Measurements from ENCODE around the gene VEPH1.

The VEPH1 gene

GRCh38 chr3:157398598-157398997 is 104.6 kb downstream of the VEPH1 start:
- Histone ChIP-seq H3K27ac (ENCODE audit: insufficient read depth, low read length, poor library complexity, severe bottlenecking) (no peak overlapping the region), H3K4me1 (ENCODE audit: control insufficient read depth, insufficient read depth, low read length, poor library complexity, severe bottlenecking) (no peaks in the 10 kb centered on the region), H3K9me3 (ENCODE audit: control insufficient read depth, low read length) (no peaks in the 10 kb centered on the region), H3K36me3 (ENCODE audit: control insufficient read depth, insufficient read depth, low read length) (no peaks in the 10 kb centered on the region), H3K4me3 (ENCODE audit: insufficient read depth, low read depth, low read length, poor library complexity, severe bottlenecking) (no peak overlapping the region), H3K27me3 (replicated peaks; ENCODE audit: control insufficient read depth, insufficient read depth, low read length, poor library complexity, severe bottlenecking) (no peaks in the 10 kb centered on the region)
- no peak for DNase-seq

- Histone ChIP-seq H3K9me3 (ENCODE audit: control insufficient read depth, low read length) (no peaks in the 10 kb centered on the region), H3K27me3 (replicated peaks; ENCODE audit: control insufficient read depth, insufficient read depth, low read length, poor library complexity, severe bottlenecking) (no peaks in the 10 kb centered on the region), H3K27ac (ENCODE audit: insufficient read depth, low read length, poor library complexity, severe bottlenecking) (no peak overlapping the region), H3K4me1 (ENCODE audit: control insufficient read depth, insufficient read depth, low read length, poor library complexity, severe bottlenecking) (no peaks in the 10 kb centered on the region), H3K36me3 (ENCODE audit: control insufficient read depth, insufficient read depth, low read length) (no peaks in the 10 kb centered on the region), H3K4me3 (ENCODE audit: insufficient read depth, low read depth, low read length, poor library complexity, severe bottlenecking) (no peak overlapping the region)
- DNase-seq: no peak
Observed at GRCh38 chr3:157394411-157394810, 108.8 kb downstream of the VEPH1 start.

- Histone ChIP-seq H3K4me3 (ENCODE audit: insufficient read depth, low read depth, low read length, poor library complexity, severe bottlenecking) (no peak overlapping the region), H3K9me3 (ENCODE audit: control insufficient read depth, low read length) (no peaks in the 10 kb centered on the region), H3K27ac (ENCODE audit: insufficient read depth, low read length, poor library complexity, severe bottlenecking) (no peak overlapping the region), H3K4me1 (ENCODE audit: control insufficient read depth, insufficient read depth, low read length, poor library complexity, severe bottlenecking) (no peaks in the 10 kb centered on the region), H3K36me3 (ENCODE audit: control insufficient read depth, insufficient read depth, low read length) (no peaks in the 10 kb centered on the region), H3K27me3 (replicated peaks; ENCODE audit: control insufficient read depth, insufficient read depth, low read length, poor library complexity, severe bottlenecking) (no peaks in the 10 kb centered on the region)
- DNase-seq: no peak
Observed at GRCh38 chr3:157393113-157393512, 110.1 kb downstream of the VEPH1 start.

DNA sequence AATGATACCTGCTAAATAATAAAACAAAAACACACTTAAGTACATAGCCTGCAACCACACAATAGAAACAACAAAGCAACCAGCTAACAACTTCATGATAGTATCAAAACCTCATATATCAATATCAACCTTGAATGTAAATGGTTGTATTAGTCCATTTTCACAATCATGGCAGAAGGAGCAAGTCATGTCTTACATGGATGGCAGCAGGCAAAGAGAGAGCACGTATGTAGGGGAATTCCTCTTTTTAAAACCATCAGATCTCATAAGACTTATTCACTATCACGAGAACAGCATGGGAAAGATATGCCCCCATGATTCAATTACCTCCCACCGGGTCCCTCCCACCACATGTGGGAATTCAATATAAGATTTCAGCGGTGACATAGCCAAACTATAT is 111.1 kb downstream of the VEPH1 start:
- Histone ChIP-seq H3K4me3 (ENCODE audit: insufficient read depth, low read depth, low read length, poor library complexity, severe bottlenecking) (no peak overlapping the region), H3K36me3 (ENCODE audit: control insufficient read depth, insufficient read depth, low read length) (no peaks in the 10 kb centered on the region)

DNA sequence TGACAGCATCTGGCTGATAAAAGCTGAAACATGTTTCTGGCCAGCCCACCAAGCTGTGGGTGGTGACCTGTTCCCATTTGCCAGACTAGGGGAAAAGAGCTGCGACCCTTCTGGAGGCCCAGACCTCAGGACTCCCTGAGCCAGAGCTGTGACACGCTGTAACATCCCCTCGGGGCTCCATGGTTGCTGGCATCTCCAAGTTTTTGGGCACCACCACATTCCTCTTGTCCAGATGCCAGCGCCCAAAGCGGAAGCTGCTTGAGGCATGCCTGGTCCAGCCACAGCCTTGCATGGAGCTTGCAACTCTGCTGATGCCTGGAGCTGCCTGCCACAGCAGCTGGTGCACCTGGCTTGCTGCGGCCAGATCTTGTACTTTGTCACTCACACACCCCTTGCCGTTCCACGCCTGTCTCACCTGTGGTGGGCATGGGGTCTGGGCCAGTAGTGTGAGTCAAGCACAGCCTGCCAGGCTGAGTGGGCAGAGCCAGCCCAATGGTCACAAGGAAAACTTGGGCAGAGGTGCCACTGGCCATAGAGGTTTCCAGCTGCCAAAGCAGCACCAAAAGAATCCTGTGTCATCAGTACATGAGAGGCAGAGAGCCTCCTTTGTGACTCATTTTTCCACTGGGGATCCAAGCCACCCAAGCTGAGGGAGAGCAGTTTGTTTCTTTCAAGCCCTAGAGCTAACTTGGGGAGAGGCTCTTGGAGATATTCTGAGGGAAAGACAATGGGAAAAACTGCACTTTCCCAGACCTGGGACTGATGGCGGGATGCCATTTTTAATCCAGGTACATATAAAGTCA is 112.3 kb downstream of the VEPH1 start:
- DNase-seq: no peak
- H3K4me1 ChIP-seq (ENCODE audit: control insufficient read depth, insufficient read depth, low read length, poor library complexity, severe bottlenecking): no peaks in the 10 kb centered on the region
- no peak overlapping the region for H3K4me3 ChIP-seq (ENCODE audit: insufficient read depth, low read depth, low read length, poor library complexity, severe bottlenecking)
- no peaks in the 10 kb centered on the region for H3K9me3 ChIP-seq (ENCODE audit: control insufficient read depth, low read length)
- no peaks in the 10 kb centered on the region for H3K27me3 ChIP-seq (replicated peaks; ENCODE audit: control insufficient read depth, insufficient read depth, low read length, poor library complexity, severe bottlenecking)
- H3K36me3 ChIP-seq (ENCODE audit: control insufficient read depth, insufficient read depth, low read length): no peaks in the 10 kb centered on the region
- H3K27ac ChIP-seq (ENCODE audit: insufficient read depth, low read length, poor library complexity, severe bottlenecking): no peak overlapping the region

More for the DNA sequence above, 111.1 kb downstream of the VEPH1 start:
- Histone ChIP-seq H3K4me1 (ENCODE audit: control insufficient read depth, insufficient read depth, low read length, poor library complexity, severe bottlenecking) (no peaks in the 10 kb centered on the region), H3K9me3 (ENCODE audit: control insufficient read depth, low read length) (no peaks in the 10 kb centered on the region), H3K27ac (ENCODE audit: insufficient read depth, low read length, poor library complexity, severe bottlenecking) (no peak overlapping the region), H3K27me3 (replicated peaks; ENCODE audit: control insufficient read depth, insufficient read depth, low read length, poor library complexity, severe bottlenecking) (no peaks in the 10 kb centered on the region)
- no peak for DNase-seq

DNA sequence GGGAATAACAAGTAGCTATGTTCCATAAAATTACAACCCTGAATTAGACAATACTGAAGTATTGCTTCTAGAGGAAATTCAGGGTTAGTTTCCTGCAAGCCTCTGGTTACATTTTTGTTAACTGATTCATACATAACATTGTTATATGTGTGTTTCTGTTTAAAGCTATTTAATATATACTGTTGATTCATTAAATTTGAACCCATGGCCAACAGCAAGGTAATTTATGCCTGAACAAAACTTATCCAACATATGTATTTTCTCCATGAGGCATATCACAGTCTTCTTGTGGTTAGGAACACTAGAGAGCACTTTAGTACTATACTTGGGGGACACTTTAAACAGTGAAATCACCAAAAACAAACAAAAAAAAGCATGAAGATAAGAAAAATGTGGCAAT is 114.2 kb downstream of the VEPH1 start:
- Histone ChIP-seq H3K4me1 (ENCODE audit: control insufficient read depth, insufficient read depth, low read length, poor library complexity, severe bottlenecking) (no peaks in the 10 kb centered on the region), H3K36me3 (ENCODE audit: control insufficient read depth, insufficient read depth, low read length) (no peaks in the 10 kb centered on the region), H3K9me3 (ENCODE audit: control insufficient read depth, low read length) (no peaks in the 10 kb centered on the region), H3K27ac (ENCODE audit: insufficient read depth, low read length, poor library complexity, severe bottlenecking) (no peak overlapping the region), H3K4me3 (ENCODE audit: insufficient read depth, low read depth, low read length, poor library complexity, severe bottlenecking) (no peak overlapping the region), H3K27me3 (replicated peaks; ENCODE audit: control insufficient read depth, insufficient read depth, low read length, poor library complexity, severe bottlenecking) (no peaks in the 10 kb centered on the region)
- no peak for DNase-seq

DNA sequence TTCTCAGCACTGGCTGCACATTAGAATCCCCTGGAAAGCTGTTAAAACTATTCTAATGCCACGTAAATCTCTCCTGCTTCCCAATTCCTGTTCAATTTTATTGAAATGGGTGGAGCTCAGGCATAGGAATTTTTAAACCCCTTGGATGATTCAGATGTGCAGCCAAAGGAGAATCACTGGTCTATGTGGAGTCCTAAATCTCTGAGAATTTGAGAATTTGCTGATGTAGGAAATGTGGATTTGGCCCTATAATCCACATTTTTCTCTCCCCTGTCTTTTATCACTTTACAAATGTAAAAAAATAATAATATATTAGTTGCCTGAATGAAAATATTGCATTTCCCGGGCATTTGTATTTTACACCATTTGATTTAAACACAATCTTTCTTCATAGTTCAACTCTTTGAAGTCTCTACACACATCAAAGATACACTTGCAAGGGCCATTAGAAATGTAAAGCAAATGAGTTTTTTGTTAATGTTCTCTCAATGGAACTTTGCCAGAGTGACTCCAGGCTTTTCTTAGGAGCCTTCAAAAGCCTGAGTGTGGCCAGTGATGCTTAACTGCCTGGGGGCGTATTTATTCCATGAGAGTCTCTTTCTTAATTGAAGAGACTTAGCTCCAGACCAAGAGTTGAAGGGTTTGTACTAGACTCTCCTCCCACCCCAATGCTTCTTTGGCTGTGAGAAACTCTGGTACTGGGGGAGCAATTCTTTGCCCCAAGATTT is 115.3 kb downstream of the VEPH1 start:
- no peak overlapping the region for H3K27ac ChIP-seq (ENCODE audit: insufficient read depth, low read length, poor library complexity, severe bottlenecking)
- H3K36me3 ChIP-seq (ENCODE audit: control insufficient read depth, insufficient read depth, low read length): no peaks in the 10 kb centered on the region
- H3K4me3 ChIP-seq (ENCODE audit: insufficient read depth, low read depth, low read length, poor library complexity, severe bottlenecking): no peak overlapping the region
- H3K27me3 ChIP-seq (replicated peaks; ENCODE audit: control insufficient read depth, insufficient read depth, low read length, poor library complexity, severe bottlenecking): no peaks in the 10 kb centered on the region
- no peaks in the 10 kb centered on the region for H3K4me1 ChIP-seq (ENCODE audit: control insufficient read depth, insufficient read depth, low read length, poor library complexity, severe bottlenecking)
- no peak for DNase-seq
- H3K9me3 ChIP-seq (ENCODE audit: control insufficient read depth, low read length): no peaks in the 10 kb centered on the region

DNA sequence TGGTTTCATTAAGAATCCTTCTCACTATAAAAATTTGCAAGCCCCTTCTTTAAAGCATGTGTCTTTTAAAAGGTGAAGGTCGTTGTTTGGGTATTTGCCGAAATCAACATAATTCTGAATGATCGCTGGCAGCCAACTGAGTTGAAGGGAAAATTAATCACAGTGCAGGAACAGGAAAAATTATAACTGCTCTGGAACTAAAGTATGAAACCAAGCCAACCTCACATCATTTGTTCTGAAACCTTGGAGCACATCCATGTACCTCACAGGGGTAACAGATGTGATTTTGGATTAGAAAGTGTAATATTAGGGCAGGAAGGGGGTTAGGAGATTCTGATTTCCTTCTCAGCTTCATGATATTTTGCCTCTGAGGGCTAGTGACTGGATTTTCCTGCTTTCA is 118.7 kb downstream of the VEPH1 start:
- H3K4me3 ChIP-seq (ENCODE audit: insufficient read depth, low read depth, low read length, poor library complexity, severe bottlenecking): no peak overlapping the region

DNA sequence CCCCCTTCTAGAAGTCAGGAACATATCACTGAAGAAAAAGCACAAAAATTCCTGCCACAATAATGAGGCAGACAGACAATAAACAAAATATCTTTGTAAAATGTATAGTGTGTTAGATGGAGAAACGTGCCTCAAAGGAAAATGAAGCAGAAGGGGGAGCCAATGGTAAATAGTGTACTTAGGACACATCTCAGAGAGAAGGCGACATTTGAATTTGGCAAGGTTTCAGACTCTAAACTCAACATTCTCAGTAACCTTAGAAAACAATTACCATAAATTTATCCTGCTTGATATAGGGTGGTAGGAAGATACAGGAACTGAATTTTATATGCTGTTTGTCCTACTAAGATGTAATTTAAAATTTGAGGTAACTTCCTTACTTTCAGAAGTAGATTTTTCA is 119.2 kb downstream of the VEPH1 start:
- Histone ChIP-seq H3K36me3 (ENCODE audit: control insufficient read depth, insufficient read depth, low read length) (no peaks in the 10 kb centered on the region), H3K27me3 (replicated peaks; ENCODE audit: control insufficient read depth, insufficient read depth, low read length, poor library complexity, severe bottlenecking) (no peaks in the 10 kb centered on the region), H3K4me3 (ENCODE audit: insufficient read depth, low read depth, low read length, poor library complexity, severe bottlenecking) (no peak overlapping the region), H3K9me3 (ENCODE audit: control insufficient read depth, low read length) (no peaks in the 10 kb centered on the region), H3K27ac (ENCODE audit: insufficient read depth, low read length, poor library complexity, severe bottlenecking) (no peak overlapping the region), H3K4me1 (ENCODE audit: control insufficient read depth, insufficient read depth, low read length, poor library complexity, severe bottlenecking) (no peaks in the 10 kb centered on the region)
- no peak for DNase-seq

More for the DNA sequence above, 118.7 kb downstream of the VEPH1 start:
- DNase-seq: no peak
- no peaks in the 10 kb centered on the region for H3K36me3 ChIP-seq (ENCODE audit: control insufficient read depth, insufficient read depth, low read length)
- no peaks in the 10 kb centered on the region for H3K9me3 ChIP-seq (ENCODE audit: control insufficient read depth, low read length)
- no peak overlapping the region for H3K27ac ChIP-seq (ENCODE audit: insufficient read depth, low read length, poor library complexity, severe bottlenecking)
- H3K27me3 ChIP-seq (replicated peaks; ENCODE audit: control insufficient read depth, insufficient read depth, low read length, poor library complexity, severe bottlenecking): no peaks in the 10 kb centered on the region
- H3K4me1 ChIP-seq (ENCODE audit: control insufficient read depth, insufficient read depth, low read length, poor library complexity, severe bottlenecking): no peaks in the 10 kb centered on the region

- no peak overlapping the region for H3K27ac ChIP-seq (ENCODE audit: insufficient read depth, low read length, poor library complexity, severe bottlenecking)
- no peak for DNase-seq
- no peaks in the 10 kb centered on the region for H3K27me3 ChIP-seq (replicated peaks; ENCODE audit: control insufficient read depth, insufficient read depth, low read length, poor library complexity, severe bottlenecking)
- no peak overlapping the region for H3K4me3 ChIP-seq (ENCODE audit: insufficient read depth, low read depth, low read length, poor library complexity, severe bottlenecking)
- H3K4me1 ChIP-seq (ENCODE audit: control insufficient read depth, insufficient read depth, low read length, poor library complexity, severe bottlenecking): no peaks in the 10 kb centered on the region
- no peaks in the 10 kb centered on the region for H3K9me3 ChIP-seq (ENCODE audit: control insufficient read depth, low read length)
- H3K36me3 ChIP-seq (ENCODE audit: control insufficient read depth, insufficient read depth, low read length): no peaks in the 10 kb centered on the region
Observed at GRCh38 chr3:157381606-157382005, 121.6 kb downstream of the VEPH1 start.

Measured in effector memory CD4-positive, alpha-beta T cell (primary cell).